CD14-positive monocyte (primary cell): ENCODE results near the gene HSPA1L. TPM values are rescaled to one million over a fixed set of nuclear protein-coding genes. Genes with fewer than 3 reads are reported as not detected.

Experiments
- DNase-seq, 3 donors: peaks; one replicate each; pipeline ENCODE4 v3.0.0-alpha.2; 2011 to 2022
- H2AFZ ChIP-seq: 2 replicates; pipeline ENCODE4 v1.6.0; 2012; ENCODE audit warnings: mild to moderate bottlenecking, low read depth, low read length, inconsistent platforms; ENCODE audit not compliant: insufficient read depth, poor library complexity, severe bottlenecking
- H3K27ac ChIP-seq, 2 donors: 1 replicate in 1 of 2; 2 replicates in 1 of 2; pipeline ENCODE4 v1.5.1; 2012 to 2013; ENCODE audit warnings: low read length in 2 of 2, control low read depth in 1 of 2, inconsistent platforms in 1 of 2, low read depth in 1 of 2, mild to moderate bottlenecking in 1 of 2
- H3K27me3 ChIP-seq, 2 donors: one replicate each; pipeline versions ENCODE4 v1.6.0 to v1.6.1; 2011 to 2013; ENCODE audit warnings: low read length in 2 of 2; ENCODE audit not compliant: control insufficient read depth in 2 of 2, insufficient read depth in 2 of 2
- H3K36me3 ChIP-seq, 2 donors: replicated peaks in 1 of 2; 1 replicate in 1 of 2; 2 replicates in 1 of 2; pipeline versions ENCODE4 v1.5.1 to v1.6.1; 2012 to 2013; ENCODE audit warnings: low read length in 2 of 2, control low read depth in 1 of 2, inconsistent platforms in 1 of 2, mild to moderate bottlenecking in 1 of 2; ENCODE audit not compliant: insufficient read depth in 2 of 2, control insufficient read depth in 1 of 2
- H3K4me1 ChIP-seq, 2 donors: 1 replicate in 1 of 2; 2 replicates in 1 of 2; pipeline versions ENCODE4 v1.5.1 to v1.6.1; 2012 to 2013; ENCODE audit warnings: low read length in 2 of 2, control low read depth in 1 of 2, inconsistent platforms in 1 of 2, mild to moderate bottlenecking in 1 of 2, moderate library complexity in 1 of 2; ENCODE audit not compliant: insufficient read depth in 2 of 2, control insufficient read depth in 1 of 2
- H3K4me2 ChIP-seq: replicated peaks from 2 replicates; pipeline ENCODE3; 2012; ENCODE audit warnings: low read length, moderate library complexity, mild to moderate bottlenecking; ENCODE audit not compliant: poor library complexity, severe bottlenecking; ENCODE audit errors: extremely low read depth
- H3K4me3 ChIP-seq, 3 experiments: fragments of 200-600 bp in 1 of 3; sonication (generic) in 1 of 3; replicated peaks in 1 of 3; 1 replicate in 2 of 3; 2 replicates in 1 of 3; pipeline ENCODE4 v1.5.1; 2011 to 2013; ENCODE audit warnings: low read length in 3 of 3, mild to moderate bottlenecking in 3 of 3, control low read depth in 2 of 3, low read depth in 2 of 3, inconsistent platforms in 1 of 3, moderate library complexity in 1 of 3
- H3K79me2 ChIP-seq: 2 replicates; pipeline ENCODE4 v1.6.0; 2012; ENCODE audit warnings: mild to moderate bottlenecking, control low read depth, inconsistent platforms, low read length, moderate library complexity; ENCODE audit not compliant: insufficient read depth
- H3K9ac ChIP-seq: 2 replicates; pipeline ENCODE4 v1.6.0; 2017; ENCODE audit warnings: low read length, mild to moderate bottlenecking; ENCODE audit not compliant: insufficient read depth, poor library complexity, severe bottlenecking
- H3K9me3 ChIP-seq, 2 donors: replicated peaks in 1 of 2; 1 replicate in 1 of 2; 2 replicates in 1 of 2; pipeline versions ENCODE4 v1.5.1 to v1.6.1; 2012 to 2013; ENCODE audit warnings: low read length in 2 of 2, control low read depth in 1 of 2; ENCODE audit not compliant: control insufficient read depth in 1 of 2, insufficient read depth in 1 of 2
- H4K20me1 ChIP-seq: 2 replicates; pipeline ENCODE4 v1.6.0; 2012; ENCODE audit warnings: mild to moderate bottlenecking, low read length, control low read depth, moderate library complexity; ENCODE audit not compliant: insufficient read depth
- H3K27ac Mint-ChIP-seq, 7 donors: one replicate each; pipeline ENCODE4 v1.8.0; 2020; ENCODE audit warnings: mild to moderate bottlenecking in 7 of 7, mixed read lengths in 7 of 7, moderate library complexity in 6 of 7, inconsistent platforms in 2 of 7
- H3K27me3 Mint-ChIP-seq, 3 donors: one replicate each; pipeline ENCODE4 v1.8.0; 2021 to 2022; ENCODE audit warnings: low read depth in 3 of 3, mild to moderate bottlenecking in 3 of 3, mixed read lengths in 3 of 3, moderate library complexity in 3 of 3, inconsistent platforms in 1 of 3
- H3K36me3 Mint-ChIP-seq, 2 donors: one replicate each; pipeline ENCODE4 v1.8.0; 2020; ENCODE audit warnings: mixed read lengths in 2 of 2, inconsistent platforms in 1 of 2, mild to moderate bottlenecking in 1 of 2
- H3K4me1 Mint-ChIP-seq: one replicate; pipeline ENCODE4 v1.8.0; 2020; ENCODE audit warnings: mild to moderate bottlenecking, mixed read lengths
- H3K4me3 Mint-ChIP-seq, 2 donors: one replicate each; pipeline ENCODE4 v1.8.0; 2020; ENCODE audit warnings: mild to moderate bottlenecking in 2 of 2, mixed read lengths in 2 of 2, moderate library complexity in 1 of 2
- H3K9me3 Mint-ChIP-seq, 7 donors: one replicate each; pipeline ENCODE4 v1.8.0; 2020 to 2022; ENCODE audit warnings: mixed read lengths in 7 of 7, mild to moderate bottlenecking in 6 of 7, moderate library complexity in 6 of 7, inconsistent platforms in 2 of 7
- WGBS: methylation state at CpG from one replicate; pipeline ENCODE4 v1.1.5; 2013; ENCODE audit warnings: missing lambda C conversion rate; ENCODE audit not compliant: insufficient coverage; 5-methylcytosine and 5-hydroxymethylcytosine counted together
- intact Hi-C, 2 donors: fragments of 100-400 bp; cut with micrococcal nuclease; formaldehyde crosslinking; loops; one replicate each; pipeline versions ENCODE4 v1.15.0 to v1.15.1; 2023
- polyA plus RNA-seq, 3 donors: library from polyadenylated mRNA; depleted of rRNA in 1 of 3; unstranded in 2 of 3; stranded (reverse) in 1 of 3; fragments of 300-500 nt in 2 of 3; fragments of >200 nt in 1 of 3; fragmentation: Illumina TruSeq in 2 of 3; gene quantifications; 1 replicate in 2 of 3; 2 replicates in 1 of 3; pipeline ENCODE4 v1.2.3, GENCODE V29; 2012 to 2021
- TF ChIP-seq, protein P1 (sequence below): fragments of 200-600 bp; IDR thresholded peaks from one replicate; pipeline ENCODE4 v1.8.0; 2022; ENCODE audit warnings: antibody characterized with exemption, mild to moderate bottlenecking

The HSPA1L gene
- polyA plus RNA-seq, 3 donors: 0.53 to 0.72 (median 0.55) TPM

DNA sequence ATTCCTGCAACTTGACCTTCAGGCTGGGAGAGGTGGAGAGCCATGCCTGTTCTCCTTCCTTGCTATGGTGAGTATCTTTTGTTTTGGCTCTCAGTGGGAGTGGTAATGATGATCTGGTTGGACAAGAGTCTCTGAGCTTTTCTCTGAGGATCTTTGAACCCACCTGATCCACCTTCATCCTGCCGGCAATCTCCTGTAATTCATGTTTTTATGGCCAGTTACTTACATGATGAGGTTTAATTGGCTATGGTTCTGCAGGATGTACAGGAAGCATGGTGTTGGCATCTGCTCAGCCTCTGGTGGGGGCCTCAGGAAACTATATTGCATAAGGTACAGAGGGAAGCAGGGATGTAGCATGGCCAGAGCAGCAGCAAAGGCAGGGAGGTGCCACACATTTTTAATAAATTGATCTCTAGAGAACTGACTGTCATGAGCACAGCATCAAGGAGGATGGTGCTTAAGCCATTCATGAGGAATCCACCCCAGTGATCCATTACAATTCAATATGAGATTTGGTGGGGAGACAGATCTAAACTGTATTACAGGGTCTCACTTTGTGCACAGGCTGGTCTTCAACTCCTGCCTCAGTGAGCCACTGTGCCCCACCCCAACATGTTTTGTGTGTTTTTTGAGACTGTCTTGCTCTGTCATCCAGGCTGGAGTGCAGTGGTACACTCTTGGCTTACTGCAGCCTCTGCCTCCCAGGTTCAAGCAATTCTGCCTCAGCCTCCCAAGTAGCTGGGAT, 22.5 kb upstream of the HSPA1L start:
- Mint-ChIP-seq H3K4me3 (peak overlapping the region; percentile 98 to 99), H3K36me3 (peaks cover 36 to 62% of the 10 kb centered on the region in 2 donors), H3K27me3 (no peaks in the 10 kb centered on the region), H3K27ac (peak overlapping the region; percentile 90 to 100 (median 98)), H3K9me3 (no peaks in the 10 kb centered on the region), H3K4me1 (peaks cover 37% of the 10 kb centered on the region)
- intact Hi-C loops: loop anchor here (2.0 to 10.0 kb wide), 3 partner anchors 25 to 293 kb away; partner anchors contain the start of genes ATP6V1G2 (in 1 of the 2), DDAH2 (in 1 of the 2), DDX39B (in 1 of the 2) and LY6G6C (in 1 of the 2)
- Histone ChIP-seq H3K4me2 (peak overlapping the region; percentile 85), H3K79me2 (peaks cover 57% of the 10 kb centered on the region), H2AFZ (no peak overlapping the region), H3K27ac (peak overlapping the region; percentile 13 to 92), H3K27me3 (no peaks in the 10 kb centered on the region), H3K4me1 (peaks cover 44 to 54% of the 10 kb centered on the region in 2 donors), H3K9me3 (no peaks in the 10 kb centered on the region), H3K4me3 (peak overlapping the region in 1 of 3 experiments; percentile 89), H3K9ac (no peak overlapping the region), H3K36me3 (peaks cover 38 to 47% of the 10 kb centered on the region in 2 donors), H4K20me1 (peaks cover 51% of the 10 kb centered on the region)
- no CpG with 5 or more reads among the region's 1 CpG for WGBS
- TF ChIP-seq, protein P1, sequence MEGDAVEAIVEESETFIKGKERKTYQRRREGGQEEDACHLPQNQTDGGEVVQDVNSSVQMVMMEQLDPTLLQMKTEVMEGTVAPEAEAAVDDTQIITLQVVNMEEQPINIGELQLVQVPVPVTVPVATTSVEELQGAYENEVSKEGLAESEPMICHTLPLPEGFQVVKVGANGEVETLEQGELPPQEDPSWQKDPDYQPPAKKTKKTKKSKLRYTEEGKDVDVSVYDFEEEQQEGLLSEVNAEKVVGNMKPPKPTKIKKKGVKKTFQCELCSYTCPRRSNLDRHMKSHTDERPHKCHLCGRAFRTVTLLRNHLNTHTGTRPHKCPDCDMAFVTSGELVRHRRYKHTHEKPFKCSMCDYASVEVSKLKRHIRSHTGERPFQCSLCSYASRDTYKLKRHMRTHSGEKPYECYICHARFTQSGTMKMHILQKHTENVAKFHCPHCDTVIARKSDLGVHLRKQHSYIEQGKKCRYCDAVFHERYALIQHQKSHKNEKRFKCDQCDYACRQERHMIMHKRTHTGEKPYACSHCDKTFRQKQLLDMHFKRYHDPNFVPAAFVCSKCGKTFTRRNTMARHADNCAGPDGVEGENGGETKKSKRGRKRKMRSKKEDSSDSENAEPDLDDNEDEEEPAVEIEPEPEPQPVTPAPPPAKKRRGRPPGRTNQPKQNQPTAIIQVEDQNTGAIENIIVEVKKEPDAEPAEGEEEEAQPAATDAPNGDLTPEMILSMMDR: no peak
- DNase-seq: no peak

DNA sequence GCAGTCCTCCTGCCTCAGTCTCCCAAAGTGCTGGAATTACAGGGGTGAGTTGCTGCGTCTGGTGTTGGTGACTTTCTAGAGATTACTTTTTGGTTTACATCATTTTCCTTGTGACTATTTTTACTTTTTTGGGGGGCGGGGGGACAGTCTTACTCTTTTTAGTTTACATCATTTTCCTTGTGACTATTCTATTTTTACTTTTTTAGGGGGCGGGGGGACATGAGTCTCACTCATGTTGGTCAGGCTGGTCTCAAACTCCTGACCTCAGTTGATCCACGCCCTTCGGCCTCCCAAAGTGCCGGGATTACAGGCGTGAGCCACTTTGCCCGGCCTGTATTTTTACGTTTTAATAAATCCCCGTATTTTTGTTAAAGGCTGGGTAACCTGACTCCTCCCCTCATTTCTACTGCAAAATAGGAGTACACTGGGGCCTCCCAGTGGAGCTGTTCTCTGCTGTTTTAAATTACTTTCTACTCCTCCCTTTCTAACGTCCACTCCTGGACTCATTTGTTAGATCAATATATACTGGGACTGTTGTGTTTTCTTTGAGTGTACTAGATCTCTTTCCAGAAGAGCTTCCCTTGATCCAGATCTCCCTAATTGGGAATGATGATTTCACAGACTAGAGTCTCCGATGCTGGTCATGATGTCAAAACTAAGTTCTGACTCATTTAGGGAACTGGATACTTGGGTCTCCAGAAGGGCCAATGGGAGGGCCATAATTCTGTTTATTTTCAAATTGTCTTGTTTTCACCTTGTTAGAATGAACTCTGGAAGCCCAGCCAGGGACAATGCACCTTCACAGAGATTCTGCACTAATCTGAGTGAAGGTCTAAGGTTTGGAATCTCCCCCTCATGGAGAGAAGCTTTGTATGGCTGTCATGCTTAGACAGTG, 21.6 kb upstream of the HSPA1L start:
- intact Hi-C loops: loop anchor here (2.0 to 10.0 kb wide), 3 partner anchors 26 to 292 kb away; partner anchors contain the start of genes ATP6V1G2 (in 1 of the 2), DDAH2 (in 1 of the 2), DDX39B (in 1 of the 2) and LY6G6C (in 1 of the 2)
- no peaks in the 10 kb centered on the region for H3K27me3 Mint-ChIP-seq
- TF ChIP-seq, protein P1: no peak
- 43% methylated on average over 3 of the region's 12 CpGs for WGBS
- Histone ChIP-seq H3K36me3 (peaks cover 38 to 47% of the 10 kb centered on the region in 2 donors), H3K79me2 (peaks cover 58% of the 10 kb centered on the region), H3K27me3 (no peaks in the 10 kb centered on the region), H2AFZ (no peak overlapping the region), H3K9me3 (no peaks in the 10 kb centered on the region), H3K27ac (peak overlapping the region; percentile 87 to 92), H3K4me3 (peak overlapping the region; percentile 83 to 89 (median 86)), H3K4me1 (peaks cover 52 to 62% of the 10 kb centered on the region in 2 donors), H3K9ac (peak overlapping the region; percentile 80), H3K4me2 (peak overlapping the region; percentile 85), H4K20me1 (peaks cover 51% of the 10 kb centered on the region)
- peaks cover 39% of the 10 kb centered on the region for H3K4me1 Mint-ChIP-seq
- H3K36me3 Mint-ChIP-seq: peaks cover 36 to 56% of the 10 kb centered on the region in 2 donors
- no peaks in the 10 kb centered on the region for H3K9me3 Mint-ChIP-seq
- H3K27ac Mint-ChIP-seq: peak overlapping the region; percentile 90 to 100 (median 98)
- DNase-seq: peak; percentile 33 to 73 (median 66)
- H3K4me3 Mint-ChIP-seq: peak overlapping the region; percentile 98 to 99
